Dedifferentiated amniotic fluid mesenchymal stem cell (primary cell): ENCODE data around the gene KCTD14.
"Not testable (repeated sequence)": the region's sequence is repeated elsewhere in the genome, so short reads cannot be mapped to it uniquely, and the experiment has no call there.

Experiments used
- DNase-seq: peaks from one replicate; pipeline ENCODE4 v3.0.0-alpha.2; 2016; ENCODE audit errors: extremely low spot score

KCTD14 gene

DNA sequence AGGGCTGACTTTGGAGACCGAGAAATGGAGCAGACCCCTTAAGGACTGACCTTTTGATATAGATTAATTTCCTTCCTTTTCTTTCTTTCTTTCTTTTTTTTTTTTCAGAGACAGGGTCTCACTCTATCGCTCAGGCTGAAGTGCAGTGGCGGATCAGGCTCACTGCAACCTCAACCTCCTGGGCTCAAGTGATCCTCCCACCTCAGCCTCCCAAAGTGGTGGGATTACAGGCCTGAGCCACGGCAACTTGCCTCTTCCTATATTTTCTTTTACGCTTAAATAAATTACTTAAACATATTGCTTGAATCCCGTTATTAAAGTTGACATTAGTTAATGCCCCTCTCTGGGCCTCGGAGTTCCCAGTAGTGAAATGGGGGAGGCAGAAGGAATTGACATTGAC is 350 bp upstream of the KCTD14 start:
- no peak for DNase-seq

DNA sequence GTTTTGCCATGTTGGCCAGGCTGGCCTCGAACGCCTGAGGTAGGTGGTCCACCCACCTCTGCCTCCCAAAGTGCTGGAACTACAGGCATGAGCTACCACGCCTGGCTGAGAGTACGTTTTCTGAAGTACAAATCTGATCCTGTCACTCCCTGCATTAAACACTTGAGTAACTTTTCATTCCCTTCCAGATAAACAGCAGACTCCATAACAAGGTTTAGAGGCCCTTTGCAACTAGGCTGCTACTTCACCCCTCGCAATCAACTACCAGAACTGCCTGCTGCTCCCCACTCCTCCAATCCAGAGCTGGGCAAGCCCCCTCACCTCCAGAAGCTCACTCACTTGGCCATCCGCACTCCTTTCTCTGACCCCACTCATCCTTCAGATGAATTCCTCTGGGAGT is 1.5 kb downstream of the KCTD14 start:
- no peak for DNase-seq

DNA sequence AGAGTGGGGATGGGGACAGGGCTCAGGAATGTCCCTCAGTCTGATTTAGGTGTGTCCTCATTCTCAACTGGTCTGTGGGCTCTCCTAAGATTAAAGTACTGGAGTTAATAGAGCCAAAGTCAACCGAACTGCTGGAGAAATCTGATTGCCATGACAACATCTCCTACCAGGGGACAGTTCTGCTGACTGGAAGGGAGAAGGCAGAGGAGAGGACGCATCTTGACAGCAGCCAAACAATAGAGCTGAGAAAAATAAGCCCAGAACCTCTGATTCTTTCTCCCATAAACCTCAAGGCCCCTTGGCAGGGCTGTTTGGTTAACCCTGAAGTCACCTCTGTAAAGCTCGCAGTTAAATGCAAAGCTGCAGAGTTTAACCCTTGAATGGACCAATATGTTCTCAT is 2.8 kb downstream of the KCTD14 start:
- DNase-seq = no peak

DNA sequence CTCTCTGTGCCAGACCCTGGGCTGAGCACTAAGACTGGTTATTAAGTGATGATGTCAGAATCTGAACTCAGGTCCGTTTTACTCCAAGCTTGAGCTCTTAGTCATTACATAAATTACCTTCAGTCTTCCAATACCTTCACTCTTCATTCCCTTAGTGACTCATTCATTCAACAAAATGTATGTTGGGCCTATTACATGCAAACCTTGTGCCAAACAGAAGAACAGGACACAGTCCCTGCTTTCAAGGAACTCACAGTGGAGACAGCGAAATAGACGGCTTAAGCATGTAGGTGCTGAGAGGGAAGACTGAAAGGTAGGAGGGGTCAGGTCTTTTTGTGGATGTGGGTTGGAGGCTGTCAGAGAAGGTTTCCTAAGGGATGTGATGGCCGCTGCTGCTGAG is 3.3 kb downstream of the KCTD14 start:
- DNase-seq = no peak

DNA sequence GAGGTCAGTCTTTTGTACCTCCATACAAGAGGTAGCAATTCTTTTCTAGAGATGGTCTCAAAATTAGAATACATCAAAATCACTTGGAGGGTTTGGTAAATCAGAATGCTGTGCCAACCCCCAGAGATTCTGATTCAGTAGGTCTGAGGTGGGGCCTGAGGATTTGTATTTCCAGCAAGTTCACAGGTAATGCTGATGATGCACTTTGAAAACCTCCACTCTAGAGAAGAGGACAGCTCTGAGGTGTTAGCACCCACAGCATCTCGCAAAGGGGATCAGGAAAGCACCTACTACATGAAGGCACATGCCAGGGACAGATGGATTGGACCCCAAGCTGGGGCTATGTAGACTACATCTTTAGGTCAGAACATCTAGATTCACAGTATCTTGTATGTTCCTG is 7.2 kb downstream of the KCTD14 start:
- no peak for DNase-seq

DNA sequence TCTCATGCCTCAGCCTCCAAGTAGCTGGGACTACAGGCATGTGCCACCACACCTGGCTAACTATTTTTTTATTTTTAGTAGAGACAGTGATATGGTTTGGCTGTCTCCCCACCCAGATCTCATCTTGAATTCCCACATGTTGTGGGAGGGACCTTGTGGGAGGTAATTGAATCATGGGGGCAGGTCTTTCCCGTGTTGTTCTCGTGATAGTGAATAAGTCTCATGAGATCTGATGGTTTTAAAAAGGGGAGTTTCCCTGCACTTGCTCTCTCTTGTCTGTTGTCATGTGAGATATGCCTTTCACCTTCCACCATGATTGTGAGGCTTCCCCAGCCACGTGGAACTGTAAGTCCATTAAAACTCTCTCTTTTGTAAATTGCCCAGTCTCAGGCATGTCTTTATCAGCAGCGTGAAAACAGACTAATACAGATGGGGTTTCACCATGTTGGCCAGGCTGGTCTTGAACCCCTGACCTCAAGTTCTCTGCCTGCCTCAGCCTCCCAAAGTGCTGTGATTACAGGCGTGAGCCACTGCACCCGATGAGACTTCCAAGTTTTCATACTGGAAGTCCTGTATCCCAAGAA is 8.0 kb downstream of the KCTD14 start:
- DNase-seq = not testable (repeated sequence)

DNA sequence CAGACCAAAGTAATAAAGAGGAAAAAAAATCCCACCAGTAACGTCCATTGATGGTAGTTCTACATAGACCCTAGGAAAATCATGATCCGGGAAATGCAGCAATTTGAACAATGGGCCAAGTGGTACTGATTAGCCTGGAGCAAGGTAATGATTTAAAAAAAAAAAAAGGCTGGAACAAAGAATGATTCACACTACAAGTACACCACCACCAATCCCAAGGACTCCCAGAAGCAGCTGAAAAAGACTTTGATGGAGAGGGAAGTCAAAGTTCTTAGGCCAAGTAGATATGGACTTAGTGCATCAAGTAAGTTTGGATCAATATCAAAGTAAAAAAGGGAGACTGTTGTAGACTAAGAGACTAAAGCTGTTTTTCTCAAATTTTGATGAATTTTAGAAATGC is 11.8 kb downstream of the KCTD14 start:
- no peak for DNase-seq

DNA sequence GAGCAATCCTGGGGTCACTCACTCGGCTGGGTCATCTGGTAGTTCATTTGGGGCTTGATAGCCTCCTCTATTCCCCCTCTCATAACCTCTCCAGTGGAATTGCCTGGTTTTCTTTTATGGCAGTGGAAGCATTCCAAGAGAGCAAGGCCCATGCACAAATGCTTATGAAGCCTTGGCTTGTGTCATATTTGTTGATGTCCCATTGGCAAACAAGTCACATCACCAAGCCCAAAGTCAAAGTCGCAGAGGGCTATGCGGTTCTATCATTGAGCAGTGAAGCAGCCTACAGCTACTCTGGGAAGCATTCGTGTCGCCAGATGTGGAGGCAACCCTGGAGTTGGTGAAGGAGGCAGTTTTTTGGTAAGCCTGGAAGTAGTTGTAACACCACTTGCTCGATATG is 12.3 kb downstream of the KCTD14 start:
- DNase-seq = no peak

DNA sequence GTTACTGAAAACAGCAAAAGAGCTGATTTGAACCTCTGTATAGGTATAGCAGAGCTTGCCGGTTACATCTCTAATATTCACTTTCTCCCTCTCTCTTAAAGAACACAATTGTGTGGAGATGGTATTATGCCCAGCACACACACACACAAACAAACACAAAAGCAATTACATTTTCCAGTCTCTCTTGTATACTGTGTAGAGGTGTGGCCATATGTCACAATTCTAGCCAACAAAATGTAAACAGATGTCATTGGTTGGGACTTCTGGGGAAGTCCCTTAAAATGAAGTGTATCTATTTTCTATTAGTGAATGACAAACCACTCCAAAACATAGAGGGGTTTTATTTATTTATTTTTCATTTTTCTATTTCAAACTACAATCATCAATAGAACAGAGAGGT is 12.8 kb downstream of the KCTD14 start:
- no peak for DNase-seq

DNA sequence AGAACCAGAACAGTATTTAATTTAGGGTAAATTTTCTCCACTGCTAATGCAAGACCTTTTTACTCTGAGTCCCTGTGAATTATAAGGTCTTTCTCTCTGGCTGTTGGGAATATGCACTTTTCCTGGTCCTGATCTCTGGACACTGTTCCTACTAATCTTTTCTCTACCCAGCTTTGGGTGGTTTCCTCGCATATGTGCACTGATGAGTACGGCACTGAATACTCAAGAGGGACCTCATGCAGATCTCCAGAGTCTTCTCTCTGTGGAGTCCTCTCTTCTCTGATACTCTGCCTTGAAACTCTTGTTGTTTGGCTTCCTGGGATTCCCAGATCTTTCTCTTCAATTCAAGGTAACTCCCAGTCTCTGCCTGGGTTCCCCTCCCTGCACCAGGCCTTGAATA is 14.0 kb downstream of the KCTD14 start:
- DNase-seq = no peak

DNA sequence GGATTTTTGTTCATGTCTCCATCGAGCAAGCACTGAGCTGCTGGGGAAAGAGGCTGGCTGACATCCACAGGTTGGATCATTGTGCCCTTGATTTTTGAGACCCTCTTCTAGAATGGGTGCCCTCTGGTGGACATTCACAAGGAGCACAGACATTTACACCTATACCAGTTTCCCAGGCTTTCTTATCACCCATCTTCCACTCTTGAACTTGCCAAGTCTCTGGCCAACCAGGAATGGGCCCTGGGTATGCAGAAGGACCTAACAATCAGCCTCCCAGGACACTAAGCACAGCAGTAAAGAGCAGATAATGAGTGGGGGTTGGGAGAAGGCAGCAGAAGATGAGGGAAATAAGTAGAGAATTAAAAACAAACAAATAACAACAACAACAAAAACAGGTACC is 22.9 kb downstream of the KCTD14 start:
- DNase-seq = peak; percentile 64

DNA sequence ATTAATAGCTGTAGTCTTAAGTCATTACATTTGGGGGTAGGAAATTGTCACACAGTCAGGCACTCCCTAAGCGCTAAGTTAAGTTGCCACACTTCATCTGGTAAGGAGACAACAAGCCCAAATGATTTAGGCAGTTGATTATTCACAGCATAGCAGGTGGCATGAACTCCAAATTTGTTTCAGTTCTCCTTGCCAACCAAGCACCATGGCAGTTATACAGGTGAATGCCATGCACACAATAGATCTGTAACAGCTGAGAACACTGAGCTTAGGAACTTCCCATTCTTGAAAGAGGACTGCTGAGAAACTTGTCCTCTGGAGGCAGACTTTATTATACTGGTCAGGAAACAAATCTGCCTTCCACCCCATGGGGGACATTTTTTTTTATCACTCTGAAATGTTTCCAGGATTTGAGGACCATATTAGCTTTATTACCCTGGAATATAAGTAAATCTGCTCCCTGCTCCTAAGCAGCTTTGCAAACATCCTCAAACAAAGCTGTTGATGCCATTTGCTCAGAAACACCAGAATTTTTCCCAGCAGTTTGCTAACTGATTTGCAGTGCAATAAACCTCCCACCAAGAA is 23.5 kb downstream of the KCTD14 start:
- no peak for DNase-seq

DNA sequence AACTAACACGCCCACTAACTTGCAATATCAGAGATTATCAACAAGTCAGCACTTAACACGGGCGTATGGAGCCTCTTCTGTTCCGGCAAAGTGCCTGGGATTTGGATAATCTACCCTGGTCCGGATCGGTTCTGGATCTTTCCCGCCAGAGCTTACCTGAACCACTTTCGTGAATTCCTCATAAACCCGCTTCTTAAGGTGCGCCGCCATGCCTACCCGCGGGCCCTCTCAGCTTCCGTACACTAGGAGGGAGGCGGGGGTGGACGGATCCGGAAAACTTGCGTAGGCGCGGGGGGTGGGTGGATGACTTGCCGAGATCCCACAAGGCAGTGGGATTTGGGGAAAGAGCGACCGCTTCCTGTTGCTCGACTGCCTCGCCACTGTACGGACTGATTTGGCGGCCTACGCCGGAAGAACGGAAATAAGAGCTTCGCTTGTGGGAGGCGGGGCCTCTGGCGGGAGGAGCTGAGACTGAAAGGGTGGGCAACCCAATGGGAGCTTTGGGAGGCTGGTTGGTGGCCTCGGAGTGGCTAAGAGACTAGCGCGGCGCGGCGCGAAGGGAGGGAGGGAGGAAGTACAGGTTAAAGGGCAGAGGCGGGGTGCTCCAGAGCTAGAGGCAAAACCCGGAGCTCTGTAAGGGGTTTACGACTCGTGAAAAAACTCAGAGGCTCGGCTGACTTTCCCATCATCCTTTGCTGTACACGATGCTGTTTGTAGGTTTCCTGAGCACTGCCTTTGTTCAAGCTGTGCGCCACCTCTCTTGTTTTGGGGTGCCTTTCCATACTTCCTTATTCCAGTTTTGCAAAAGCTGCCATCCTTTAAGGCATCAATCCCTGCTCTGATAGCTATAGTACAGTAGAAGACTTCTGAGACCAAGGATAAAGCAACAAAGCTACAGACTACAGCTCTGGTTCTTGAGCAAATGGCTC is 28.4 kb downstream of the KCTD14 start, which contains the start of gene INTS4:
Gene INTS4 (minus strand): TSS at position 235 of the 929 bp plus-strand sequence. CDS start 25 bp downstream, at position 210.
- DNase-seq = peak; percentile 100

DNA sequence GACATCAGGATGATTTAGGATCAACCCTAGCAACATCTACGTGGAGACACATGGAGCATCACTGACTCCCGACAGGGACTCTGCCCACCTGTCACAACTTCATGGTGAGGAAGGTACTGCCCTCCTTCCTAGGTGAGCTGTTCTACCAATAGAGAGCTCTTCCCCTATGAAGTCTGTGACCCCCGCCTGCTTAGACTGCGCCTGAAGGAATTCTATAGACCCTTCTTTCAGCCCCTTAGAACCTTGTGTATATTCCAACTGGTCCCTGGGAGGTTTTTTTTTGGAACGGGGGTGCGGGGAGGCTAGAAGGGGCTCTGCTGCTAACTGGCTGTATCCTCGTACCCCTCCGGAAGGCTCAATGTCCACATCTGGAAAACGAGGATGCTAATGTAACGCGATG is 29.2 kb downstream of the KCTD14 start:
- no peak for DNase-seq

DNA sequence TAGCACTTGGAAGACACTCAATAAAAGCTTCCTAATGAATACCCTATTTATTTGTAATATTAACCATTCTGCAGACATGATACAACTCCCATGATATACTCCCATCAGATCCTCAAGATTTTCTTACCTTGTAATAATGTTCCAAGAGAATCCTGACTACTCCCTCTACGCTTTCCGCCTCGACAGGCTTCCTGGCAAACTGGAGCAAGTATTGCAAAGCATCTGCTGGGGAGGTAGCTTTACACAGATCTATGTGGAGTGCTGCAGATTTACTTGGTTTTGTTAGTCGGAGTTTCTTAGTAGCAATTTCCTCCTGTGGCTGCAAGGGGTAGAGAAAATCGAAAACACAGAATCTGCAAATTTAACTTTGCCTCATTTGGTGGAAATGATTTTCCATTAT is 32.1 kb downstream of the KCTD14 start:
- DNase-seq = no peak

DNA sequence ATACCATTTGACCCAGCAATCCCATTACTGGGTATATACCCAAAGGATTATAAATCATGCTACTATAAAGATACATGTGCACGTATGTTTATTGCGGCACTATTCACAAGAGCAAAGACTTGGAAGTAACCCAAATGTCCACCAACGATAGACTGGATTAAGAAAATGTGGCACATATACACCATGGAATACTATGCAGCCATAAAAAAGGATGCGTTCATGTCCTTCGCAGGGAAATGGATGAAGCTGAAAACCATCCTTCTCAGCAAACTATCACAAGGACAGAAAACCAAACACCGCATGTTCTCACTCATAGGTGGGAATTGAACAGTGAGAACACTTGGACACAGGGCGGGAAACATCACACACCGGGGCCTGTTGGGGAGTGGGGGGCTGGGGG is 36.6 kb downstream of the KCTD14 start:
- not testable (repeated sequence) for DNase-seq

DNA sequence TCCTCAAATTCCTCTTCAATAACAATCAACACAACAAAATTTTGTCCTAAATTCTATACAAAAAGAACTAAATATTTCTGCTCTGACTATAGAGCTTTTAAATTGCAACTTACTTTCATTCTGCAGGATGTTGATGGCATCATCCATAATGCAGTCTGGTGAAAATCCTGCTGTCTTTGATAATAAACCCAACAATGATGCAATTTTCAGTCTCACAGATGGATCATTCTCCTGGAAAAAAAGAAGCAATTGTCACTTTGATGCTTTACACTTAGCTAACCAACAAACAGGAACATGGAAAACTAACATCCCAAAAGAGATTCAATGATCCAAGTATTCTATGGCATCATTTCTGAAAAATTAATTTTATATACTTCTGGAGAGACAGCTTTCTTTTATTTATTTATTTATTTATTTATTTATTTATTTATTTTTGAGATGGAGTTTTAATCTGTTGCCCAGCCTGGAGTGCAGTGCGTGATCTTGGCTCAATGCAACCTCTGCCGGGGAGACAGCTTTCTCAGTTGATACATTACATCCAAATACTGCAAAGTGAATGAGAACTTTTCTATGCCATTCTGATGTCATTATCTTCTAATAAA is 41.6 kb downstream of the KCTD14 start:
- no peak for DNase-seq

DNA sequence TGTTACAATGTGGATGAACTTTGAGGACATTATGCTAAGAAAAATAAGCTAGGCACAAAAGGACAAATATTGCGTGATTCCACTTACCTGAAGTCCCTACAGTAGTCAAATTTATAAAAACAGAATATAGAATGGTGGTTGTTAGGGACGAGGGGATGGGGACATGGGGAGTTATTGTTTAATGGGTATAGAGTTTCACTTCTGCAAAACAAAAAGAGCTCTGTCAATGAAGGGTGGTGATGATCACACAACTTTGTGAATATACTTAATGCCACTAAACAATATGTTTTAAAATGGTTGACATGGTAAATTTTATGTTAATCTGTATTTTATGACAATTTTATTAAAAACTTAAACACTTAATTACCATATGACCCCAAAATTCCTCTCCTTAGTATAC is 54.7 kb downstream of the KCTD14 start:
- no peak for DNase-seq

DNA sequence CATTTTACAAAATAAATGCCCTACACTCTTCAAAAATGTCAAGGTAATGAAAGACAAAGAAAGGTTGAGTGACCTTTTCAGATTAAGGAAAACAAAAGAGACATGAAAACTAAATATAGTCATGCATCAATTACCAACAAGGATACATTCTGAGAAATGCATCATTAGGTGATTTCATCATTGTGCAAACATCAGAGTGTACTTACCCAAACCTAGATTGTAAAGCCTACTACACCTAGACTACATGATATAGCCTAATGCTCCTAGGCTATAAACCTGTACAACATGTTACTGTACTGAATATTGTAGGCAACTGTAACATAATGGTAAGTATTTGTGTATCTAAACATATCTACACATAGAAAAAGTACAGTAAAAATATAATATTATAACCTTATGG is 55.3 kb downstream of the KCTD14 start:
- no peak for DNase-seq

DNA sequence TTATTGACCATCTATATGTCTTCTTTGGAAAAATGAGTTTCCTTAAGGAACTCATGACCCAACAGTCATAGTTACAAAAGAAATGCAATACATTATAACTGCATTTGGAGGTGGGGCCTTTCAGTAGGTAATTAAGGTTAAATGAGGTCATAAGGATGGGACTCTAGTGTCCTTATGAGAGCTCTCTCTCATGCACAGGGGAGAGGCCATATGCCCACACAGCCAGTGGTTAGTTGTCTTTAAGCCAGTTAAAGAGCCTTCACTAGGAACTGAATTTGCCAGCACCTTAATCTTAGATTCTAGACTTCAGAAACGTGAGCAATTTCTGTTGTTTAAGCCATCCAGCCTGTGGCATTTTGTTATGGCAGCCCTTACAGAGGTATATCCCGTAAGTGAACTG is 56.0 kb downstream of the KCTD14 start:
- DNase-seq = no peak

DNA sequence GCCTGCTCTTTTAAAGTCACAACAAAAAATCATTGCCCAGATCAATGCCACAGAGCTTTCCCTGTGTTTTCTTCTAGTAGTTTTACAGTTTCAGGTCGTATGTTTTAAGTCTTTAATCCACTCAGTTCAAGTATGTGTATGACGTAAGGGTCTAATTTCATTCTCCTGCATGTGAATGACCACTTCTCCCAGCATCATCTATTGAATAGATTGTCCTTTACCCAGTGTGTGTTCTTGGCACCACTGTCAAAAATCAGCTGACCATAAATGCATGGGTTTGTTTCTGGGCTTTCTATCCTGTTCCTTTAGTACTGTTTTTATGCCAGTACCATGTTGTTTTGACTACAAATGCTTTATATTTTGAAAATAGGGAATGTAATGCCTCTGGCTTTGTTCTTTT is 56.7 kb downstream of the KCTD14 start:
- DNase-seq = no peak
